ENCODE data around the gene MIS12. TPM values are rescaled to one million over a fixed set of nuclear protein-coding genes. Genes with fewer than 3 reads are reported as not detected.

Gene MIS12
- total RNA-seq, 1 donor from 2014 or later: 22.9 TPM

DNA sequence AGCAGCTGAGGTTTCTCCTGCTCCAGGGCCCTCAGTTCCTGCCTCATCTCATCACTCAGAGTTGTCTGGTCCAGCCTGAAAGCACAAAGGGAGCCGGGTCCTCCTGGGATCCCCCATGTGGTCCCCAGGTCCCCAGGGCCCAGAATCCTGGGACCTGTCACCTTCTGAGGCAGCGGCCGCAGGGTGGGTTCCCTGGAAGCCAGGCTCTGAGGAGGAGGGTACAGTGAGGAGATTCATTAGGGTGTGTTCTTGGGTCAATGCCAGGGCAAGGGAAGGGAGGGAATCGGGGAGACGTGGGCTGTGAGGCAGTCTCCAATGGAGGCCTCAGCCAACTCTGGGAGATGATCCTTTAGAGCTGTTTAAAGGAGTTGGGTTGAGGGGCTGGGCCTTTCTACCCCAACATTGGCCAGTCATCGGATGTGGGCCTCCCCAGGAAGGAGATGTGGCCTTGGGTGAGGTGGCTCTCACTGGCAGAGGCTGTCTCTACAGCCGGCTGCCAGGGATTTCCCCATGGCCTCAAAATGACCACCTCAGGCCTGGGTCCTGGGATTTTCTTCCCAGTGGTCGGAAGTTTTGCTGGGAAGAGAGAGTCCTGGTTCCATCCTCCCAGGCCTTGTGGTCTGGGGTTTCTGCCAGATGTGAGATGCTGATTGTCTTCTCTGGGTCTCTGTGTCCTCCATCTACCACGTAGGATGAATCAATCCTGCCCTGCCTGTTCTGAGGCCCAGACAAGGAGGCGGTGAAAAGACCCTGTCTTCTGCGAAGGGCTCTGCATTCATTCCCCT, 50.7 kb downstream of the MIS12 start:
- no peak overlapping the region for H3K4me3 Mint-ChIP-seq
- no peak for DNase-seq (ENCODE audit: low spot score in 2 of 2, unreplicated experiment in 2 of 2)
- no peak overlapping the region for H3K27ac Mint-ChIP-seq
- peaks cover 6% of the 10 kb centered on the region for H3K27me3 Mint-ChIP-seq (ENCODE audit: low read depth)
- H3K9me3 Mint-ChIP-seq: no peaks in the 10 kb centered on the region
- TF ChIP-seq, protein P1, sequence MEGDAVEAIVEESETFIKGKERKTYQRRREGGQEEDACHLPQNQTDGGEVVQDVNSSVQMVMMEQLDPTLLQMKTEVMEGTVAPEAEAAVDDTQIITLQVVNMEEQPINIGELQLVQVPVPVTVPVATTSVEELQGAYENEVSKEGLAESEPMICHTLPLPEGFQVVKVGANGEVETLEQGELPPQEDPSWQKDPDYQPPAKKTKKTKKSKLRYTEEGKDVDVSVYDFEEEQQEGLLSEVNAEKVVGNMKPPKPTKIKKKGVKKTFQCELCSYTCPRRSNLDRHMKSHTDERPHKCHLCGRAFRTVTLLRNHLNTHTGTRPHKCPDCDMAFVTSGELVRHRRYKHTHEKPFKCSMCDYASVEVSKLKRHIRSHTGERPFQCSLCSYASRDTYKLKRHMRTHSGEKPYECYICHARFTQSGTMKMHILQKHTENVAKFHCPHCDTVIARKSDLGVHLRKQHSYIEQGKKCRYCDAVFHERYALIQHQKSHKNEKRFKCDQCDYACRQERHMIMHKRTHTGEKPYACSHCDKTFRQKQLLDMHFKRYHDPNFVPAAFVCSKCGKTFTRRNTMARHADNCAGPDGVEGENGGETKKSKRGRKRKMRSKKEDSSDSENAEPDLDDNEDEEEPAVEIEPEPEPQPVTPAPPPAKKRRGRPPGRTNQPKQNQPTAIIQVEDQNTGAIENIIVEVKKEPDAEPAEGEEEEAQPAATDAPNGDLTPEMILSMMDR (IDR thresholded peaks at IDR 0.05; ENCODE audit: unreplicated experiment): no peak
- H3K4me1 Mint-ChIP-seq: peaks cover 7% of the 10 kb centered on the region
- H3K36me3 Mint-ChIP-seq: no peaks in the 10 kb centered on the region

DNA sequence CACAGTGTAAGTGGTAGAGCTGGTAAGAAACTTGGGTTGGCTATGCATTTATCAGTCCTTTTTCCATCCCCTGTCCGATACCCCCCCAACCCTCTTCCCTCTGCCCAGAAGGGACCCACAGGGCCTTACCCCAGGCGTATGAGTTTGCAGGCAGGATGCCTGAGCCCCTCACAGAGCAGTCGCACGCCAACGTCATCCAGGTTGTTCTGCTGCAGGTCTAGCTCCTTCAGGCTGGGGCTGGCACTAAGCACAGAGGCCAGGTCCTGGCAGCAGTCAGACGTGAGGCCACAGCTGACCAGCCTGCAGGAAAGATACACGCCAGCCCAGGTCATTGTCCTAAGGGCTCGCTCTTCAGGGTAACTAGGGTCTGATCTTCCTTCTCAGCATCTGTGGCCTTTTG, 52.9 kb downstream of the MIS12 start:
- TF ChIP-seq, protein P1 (IDR thresholded peaks at IDR 0.05; ENCODE audit: unreplicated experiment): no peak
- DNase-seq (ENCODE audit: low spot score in 2 of 2, unreplicated experiment in 2 of 2): no peak
- Mint-ChIP-seq H3K36me3 (no peaks in the 10 kb centered on the region), H3K4me3 (no peak overlapping the region), H3K27me3 (ENCODE audit: low read depth) (peaks cover 17% of the 10 kb centered on the region), H3K9me3 (no peaks in the 10 kb centered on the region), H3K4me1 (peaks cover 7% of the 10 kb centered on the region), H3K27ac (no peak overlapping the region)

DNA sequence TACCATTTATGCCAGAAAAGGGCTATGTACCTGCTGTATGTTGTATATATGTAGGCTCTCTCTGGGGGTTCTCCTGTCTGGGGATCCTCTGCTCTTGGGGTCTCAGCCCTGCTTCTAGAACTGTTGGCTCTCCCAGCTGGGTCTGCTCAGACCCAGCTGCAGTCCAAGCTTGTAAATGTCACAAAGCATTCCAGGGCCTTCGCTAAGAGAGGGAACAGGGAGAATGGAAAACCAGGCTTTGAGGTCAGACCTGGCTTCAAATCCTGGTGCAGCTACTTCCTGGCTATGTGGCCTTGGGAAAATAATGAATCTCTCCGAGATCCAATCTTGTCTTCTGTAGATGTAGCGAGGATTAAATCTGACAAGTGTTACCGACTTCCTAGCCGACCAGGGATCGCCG, 54.0 kb downstream of the MIS12 start:
- Mint-ChIP-seq H3K27me3 (ENCODE audit: low read depth) (peaks cover 17% of the 10 kb centered on the region), H3K4me1 (peaks cover 7% of the 10 kb centered on the region), H3K27ac (peak overlapping the region; percentile 51), H3K4me3 (no peak overlapping the region), H3K36me3 (no peaks in the 10 kb centered on the region), H3K9me3 (no peaks in the 10 kb centered on the region)
- DNase-seq (ENCODE audit: low spot score in 2 of 2, unreplicated experiment in 2 of 2): no peak
- TF ChIP-seq, protein P1 (IDR thresholded peaks at IDR 0.05; ENCODE audit: unreplicated experiment): no peak

Other genes with a start within 250 kb of the MIS12 start
- gene RABEP1, start 204.3 kb upstream of the MIS12 start, total RNA-seq: 46.1 to 50.9 TPM (median 46.6 TPM) in 3 replicates
- gene NUP88, start 66.9 kb upstream of the MIS12 start, total RNA-seq: 61.7 to 67.6 TPM (median 66.3 TPM) in 3 replicates
- gene RPAIN, start 66.4 kb upstream of the MIS12 start, total RNA-seq: 95.9 to 103 TPM (median 97.8 TPM) in 3 replicates
- gene C1QBP, start 47.4 kb upstream of the MIS12 start, total RNA-seq: 91.5 to 96.4 TPM (median 92.9 TPM) in 3 replicates
- gene DHX33, start 17.6 kb upstream of the MIS12 start, total RNA-seq: 27.3 to 28.4 TPM (median 27.4 TPM) in 3 replicates
- gene DERL2, start 388 bp upstream of the MIS12 start, total RNA-seq: 69.5 to 70.6 TPM (median 69.9 TPM) in 3 replicates
- gene NLRP1, start 97.9 kb downstream of the MIS12 start, total RNA-seq: 36.2 to 37.1 TPM (median 36.5 TPM) in 3 replicates

All from mesothelial cell of epicardium (in vitro differentiated cells).